ENCODE results near the gene EVA1A.

- no peak for TF ChIP-seq CTCF (IDR thresholded peaks at IDR 0.05)
- no peak for TF ChIP-seq POLR2AphosphoS5 (IDR thresholded peaks at IDR 0.05)
These were observed 14.8 kb downstream of the EVA1A start for GRCh38 chr2:75545922-75546321.
